Keratinocyte (primary cell): Measurements from ENCODE around the gene KCNC4. TPM values are rescaled to one million over a fixed set of nuclear protein-coding genes. Genes with fewer than 3 reads are reported as not detected.

Experiments
- DNase-seq: peaks from one replicate; pipeline ENCODE4 v3.0.0-alpha.2; 2011; ENCODE audit warnings: low read depth, missing footprints, low spot score
- FAIRE-seq: peaks from 2 replicates; lab custom pipeline; 2011; peaks lifted over from hg19 to GRCh38; lab: Jason Lieb, UNC
- H2AFZ ChIP-seq: 2 replicates; pipeline ENCODE4 v1.6.0; 2012; ENCODE audit warnings: low read length, control low read depth, inconsistent platforms; ENCODE audit not compliant: control insufficient read depth
- H3K27ac ChIP-seq: 2 replicates; pipeline ENCODE4 v1.5.1; 2011; ENCODE audit warnings: low read length; ENCODE audit not compliant: control insufficient read depth, insufficient read depth
- H3K27me3 ChIP-seq: 3 replicates; pipeline ENCODE4 v1.6.0; 2011; ENCODE audit warnings: low read length; ENCODE audit not compliant: control insufficient read depth, insufficient read depth; ENCODE audit errors: extremely low read depth
- H3K36me3 ChIP-seq, 2 experiments: 2 replicates in 1 of 2; 3 replicates in 1 of 2; pipeline ENCODE4 v1.5.1; 2011; ENCODE audit warnings: low read length in 2 of 2, mild to moderate bottlenecking in 1 of 2; ENCODE audit not compliant: control insufficient read depth in 2 of 2, insufficient read depth in 2 of 2; ENCODE audit errors: extremely low read depth in 1 of 2
- H3K4me1 ChIP-seq: 3 replicates; pipeline ENCODE4 v1.5.1; 2011; ENCODE audit warnings: low read length; ENCODE audit not compliant: control insufficient read depth, insufficient read depth; ENCODE audit errors: extremely low read depth
- H3K4me2 ChIP-seq: 3 replicates; pipeline ENCODE4 v1.6.0; 2011; ENCODE audit warnings: low read depth, low read length; ENCODE audit not compliant: control insufficient read depth, insufficient read depth; ENCODE audit errors: extremely low read depth
- H3K4me3 ChIP-seq, 3 experiments: fragments of 200-600 bp in 1 of 3; sonication (generic) in 1 of 3; 2 replicates in 2 of 3; 3 replicates in 1 of 3; pipeline ENCODE4 v1.5.1; 2011 to 2016; ENCODE audit warnings: low read length in 3 of 3, mild to moderate bottlenecking in 3 of 3, control low read depth in 2 of 3, inconsistent platforms in 1 of 3, low read depth in 1 of 3, mixed read lengths in 1 of 3, mixed run types in 1 of 3, moderate library complexity in 1 of 3; ENCODE audit not compliant: control insufficient read depth in 2 of 3, insufficient read depth in 2 of 3; ENCODE audit errors: extremely low read depth in 1 of 3
- H3K79me2 ChIP-seq: 2 replicates; pipeline ENCODE4 v1.6.0; 2012; ENCODE audit warnings: low read length; ENCODE audit not compliant: control insufficient read depth, insufficient read depth
- H3K9ac ChIP-seq: 3 replicates; pipeline ENCODE4 v1.6.0; 2011; ENCODE audit warnings: low read length; ENCODE audit not compliant: control insufficient read depth, insufficient read depth; ENCODE audit errors: extremely low read depth
- H3K9me1 ChIP-seq: 3 replicates; pipeline ENCODE4 v1.6.0; 2011; ENCODE audit warnings: low read length; ENCODE audit not compliant: control insufficient read depth, insufficient read depth; ENCODE audit errors: extremely low read depth
- H3K9me3 ChIP-seq: 2 replicates; pipeline ENCODE4 v1.5.1; 2012; ENCODE audit warnings: low read depth, low read length; ENCODE audit not compliant: control insufficient read depth
- H4K20me1 ChIP-seq: 3 replicates; pipeline ENCODE4 v1.6.0; 2011; ENCODE audit warnings: low read length; ENCODE audit not compliant: control insufficient read depth, insufficient read depth; ENCODE audit errors: extremely low read depth
- EZH2 ChIP-seq: IDR thresholded peaks from one replicate; pipeline ENCODE4 v1.6.1; 2012; ENCODE audit warnings: inconsistent platforms, mild to moderate bottlenecking, low read length, moderate library complexity
- dilution Hi-C: fragments of 300-500 bp; cut with MboI; formaldehyde crosslinking; loops from one replicate; pipeline ENCODE4 v1.7.0; 2020; ENCODE audit warnings: low sequenced_read_pairs; ENCODE audit not compliant: extremely low pct_ligation_motif_present
- polyA plus RNA-seq, 5 experiments: library from polyadenylated mRNA; depleted of rRNA in 3 of 5; stranded (reverse) in 3 of 5; stranded (forward) in 1 of 5; unstranded in 1 of 5; fragments of >200 nt; gene quantifications; 1 replicate in 1 of 5; 2 replicates in 3 of 5; 3 replicates in 1 of 5; pipeline versions ENCODE4 v1.2.1 to v1.2.3, GENCODE V29; 2011 to 2012; ENCODE audit warnings: missing spikeins in 2 of 5, low read depth in 1 of 5, low replicate concordance in 1 of 5
- TF ChIP-seq, protein P1 (sequence below), 3 experiments: IDR thresholded peaks in 1 of 3; conservative IDR thresholded peaks in 1 of 3; optimal IDR thresholded peaks in 1 of 3; 2 replicates in 2 of 3; 3 replicates in 1 of 3; pipeline versions ENCODE3 to v1.5.1; 2011; ENCODE audit warnings: low read length in 3 of 3, mild to moderate bottlenecking in 3 of 3, moderate library complexity in 2 of 3, control low read depth in 1 of 3, inconsistent platforms in 1 of 3; ENCODE audit not compliant: insufficient read depth in 2 of 3; ENCODE audit errors: extremely low read depth in 1 of 3

KCNC4 gene
- polyA plus RNA-seq, 1 donor (not counting 4 experiments of a cell fraction or from before 2014, with no cell fraction given) = 1.3 TPM

DNA sequence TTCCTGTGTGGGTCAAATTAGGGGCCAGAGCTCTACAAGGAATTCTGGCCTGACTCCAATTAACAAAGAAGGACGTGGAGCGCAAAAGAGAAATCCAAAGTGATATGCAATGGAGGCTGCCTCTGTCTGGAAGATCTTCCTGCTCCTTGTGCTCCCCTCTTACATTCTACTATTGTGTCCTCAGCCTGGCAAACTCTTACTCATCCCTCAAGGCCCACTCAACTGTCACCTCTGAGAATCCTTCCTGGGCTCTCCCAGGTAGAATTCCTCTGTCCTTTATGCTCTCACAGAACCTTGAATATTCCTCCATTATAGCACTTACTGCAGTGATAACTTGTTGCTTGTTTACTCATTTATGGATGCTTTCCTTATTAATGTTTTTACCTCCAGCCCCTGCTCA lies 31.4 kb downstream of the KCNC4 start:
- FAIRE-seq = no peak
- no peak for TF ChIP-seq EZH2
- TF ChIP-seq, protein P1, sequence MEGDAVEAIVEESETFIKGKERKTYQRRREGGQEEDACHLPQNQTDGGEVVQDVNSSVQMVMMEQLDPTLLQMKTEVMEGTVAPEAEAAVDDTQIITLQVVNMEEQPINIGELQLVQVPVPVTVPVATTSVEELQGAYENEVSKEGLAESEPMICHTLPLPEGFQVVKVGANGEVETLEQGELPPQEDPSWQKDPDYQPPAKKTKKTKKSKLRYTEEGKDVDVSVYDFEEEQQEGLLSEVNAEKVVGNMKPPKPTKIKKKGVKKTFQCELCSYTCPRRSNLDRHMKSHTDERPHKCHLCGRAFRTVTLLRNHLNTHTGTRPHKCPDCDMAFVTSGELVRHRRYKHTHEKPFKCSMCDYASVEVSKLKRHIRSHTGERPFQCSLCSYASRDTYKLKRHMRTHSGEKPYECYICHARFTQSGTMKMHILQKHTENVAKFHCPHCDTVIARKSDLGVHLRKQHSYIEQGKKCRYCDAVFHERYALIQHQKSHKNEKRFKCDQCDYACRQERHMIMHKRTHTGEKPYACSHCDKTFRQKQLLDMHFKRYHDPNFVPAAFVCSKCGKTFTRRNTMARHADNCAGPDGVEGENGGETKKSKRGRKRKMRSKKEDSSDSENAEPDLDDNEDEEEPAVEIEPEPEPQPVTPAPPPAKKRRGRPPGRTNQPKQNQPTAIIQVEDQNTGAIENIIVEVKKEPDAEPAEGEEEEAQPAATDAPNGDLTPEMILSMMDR (optimal IDR thresholded peaks at IDR 0.05 in 1 of 3, IDR thresholded peaks at IDR 0.05 in 1 of 3, conservative IDR thresholded peaks at IDR 0.05 in 1 of 3; ENCODE audit: extremely low read depth in 1 of 3, insufficient read depth in 2 of 3, low read length in 3 of 3) = no peak

GRCh38 chr1:110242062-110242461 lies 31.9 kb downstream of the KCNC4 start:
- FAIRE-seq = no peak
- peaks cover 19% of the 10 kb centered on the region for H3K4me1 ChIP-seq

More for the DNA sequence above, 31.4 kb downstream of the KCNC4 start:
- dilution Hi-C loops = no loop called here
- no peak for DNase-seq
- H3K9me1 ChIP-seq = no peaks in the 10 kb centered on the region
- H3K4me2 ChIP-seq = no peak overlapping the region
- no peaks in the 10 kb centered on the region for H3K9me3 ChIP-seq
- no peaks in the 10 kb centered on the region for H4K20me1 ChIP-seq
- H3K79me2 ChIP-seq = no peaks in the 10 kb centered on the region
- H3K9ac ChIP-seq = no peak overlapping the region
- no peak overlapping the region for H2AFZ ChIP-seq
- no peak overlapping the region for H3K4me3 ChIP-seq
- no peak overlapping the region for H3K27ac ChIP-seq
- H3K36me3 ChIP-seq = no peaks in the 10 kb centered on the region
- peaks cover 20% of the 10 kb centered on the region for H3K4me1 ChIP-seq
- no peaks in the 10 kb centered on the region for H3K27me3 ChIP-seq

More at GRCh38 chr1:110242062-110242461, 31.9 kb downstream of the KCNC4 start:
- Histone ChIP-seq H3K4me2 (no peak overlapping the region), H3K27ac (no peak overlapping the region), H3K4me3 (no peak overlapping the region), H3K36me3 (no peaks in the 10 kb centered on the region), H3K9me3 (no peaks in the 10 kb centered on the region), H3K9ac (no peak overlapping the region), H3K9me1 (no peaks in the 10 kb centered on the region), H3K27me3 (no peaks in the 10 kb centered on the region), H3K79me2 (no peaks in the 10 kb centered on the region), H2AFZ (no peak overlapping the region), H4K20me1 (no peaks in the 10 kb centered on the region)
- TF ChIP-seq, protein P1 (optimal IDR thresholded peaks at IDR 0.05 in 1 of 3, IDR thresholded peaks at IDR 0.05 in 1 of 3, conservative IDR thresholded peaks at IDR 0.05 in 1 of 3; ENCODE audit: extremely low read depth in 1 of 3, insufficient read depth in 2 of 3, low read length in 3 of 3) = no peak
- no peak for TF ChIP-seq EZH2
- DNase-seq = no peak
- dilution Hi-C loops = no loop called here
